ENCODE data around the gene SLC41A1.
A peak's percentile ranks its signal among the peaks of the same experiment; 100 is the strongest.

DNA sequence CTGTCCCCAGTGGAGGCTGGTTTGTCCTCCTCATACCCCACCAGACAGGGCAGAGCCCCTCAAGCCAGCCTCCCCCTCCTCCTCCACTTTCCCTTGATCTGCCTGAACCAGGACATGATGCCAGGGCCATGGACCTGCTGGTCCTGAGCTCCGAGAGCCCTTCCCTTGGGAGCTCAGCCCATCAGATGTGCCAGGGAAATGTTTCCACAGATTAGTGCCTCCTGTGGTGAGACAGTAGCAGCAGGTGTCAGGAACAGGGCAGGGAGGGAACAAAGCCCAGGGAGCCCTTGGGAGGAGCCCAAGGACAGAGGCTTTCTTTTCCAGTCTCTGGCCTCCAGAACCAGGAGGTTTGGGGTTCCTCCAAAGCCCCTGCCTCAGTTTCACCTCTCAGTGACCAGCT is 14.6 kb upstream of the SLC41A1 start:
- no peak for TF ChIP-seq CTCF (IDR thresholded peaks at IDR 0.05)
- no peak for TF ChIP-seq POLR2A (IDR thresholded peaks at IDR 0.05)
- no peak for TF ChIP-seq EP300 (IDR thresholded peaks at IDR 0.05)
- TF ChIP-seq POLR2AphosphoS5 (IDR thresholded peaks at IDR 0.05): peak in 1 of 3 donors; percentile 17
